OCI-LY1 (cell line): ENCODE measurements around the gene AKR7A2.

Experiments
- H2AFZ ChIP-seq: fragments of 200-600 bp; sonication (generic), shearing (Covaris generic); 2 replicates; pipeline ENCODE4 v1.6.0; 2014; ENCODE audit warnings: antibody characterized with exemption, mild to moderate bottlenecking, low read length
- H3F3A ChIP-seq: fragments of 200-600 bp; sonication (generic), shearing (Covaris generic); 2 replicates; pipeline ENCODE4 v1.6.0; 2014; ENCODE audit warnings: mild to moderate bottlenecking, antibody characterized with exemption, low read length, moderate library complexity; ENCODE audit not compliant: insufficient read depth
- H3K27ac ChIP-seq: fragments of 200-600 bp; sonication (generic); 2 replicates; pipeline ENCODE4 v1.5.1; 2014; ENCODE audit warnings: low read length, mixed run types, mild to moderate bottlenecking, low read depth; ENCODE audit not compliant: poor library complexity, severe bottlenecking
- H3K27me3 ChIP-seq: fragments of 200-600 bp; sonication (generic); 2 replicates; pipeline ENCODE4 v1.6.0; 2014; ENCODE audit warnings: antibody characterized with exemption, mild to moderate bottlenecking, low read length, moderate library complexity; ENCODE audit not compliant: insufficient read depth
- H3K36me3 ChIP-seq: fragments of 200-600 bp; sonication (generic); 2 replicates; pipeline ENCODE4 v1.6.1; 2014; ENCODE audit warnings: mild to moderate bottlenecking, antibody characterized with exemption, low read length, moderate library complexity, mixed read lengths; ENCODE audit not compliant: insufficient read depth
- H3K4me1 ChIP-seq: fragments of 200-600 bp; sonication (generic); 2 replicates; pipeline ENCODE4 v1.5.1; 2014; ENCODE audit warnings: mild to moderate bottlenecking, low read length, moderate library complexity; ENCODE audit not compliant: insufficient read depth, severe bottlenecking
- H3K4me2 ChIP-seq: fragments of 200-600 bp; sonication (generic), shearing (Covaris generic); 2 replicates; pipeline ENCODE4 v1.6.1; 2014; ENCODE audit warnings: low read length
- H3K4me3 ChIP-seq: fragments of 200-600 bp; sonication (generic); 2 replicates; pipeline ENCODE4 v1.5.1; 2014; ENCODE audit warnings: low read length, low read depth, mild to moderate bottlenecking, mixed read lengths; ENCODE audit not compliant: poor library complexity, severe bottlenecking
- H3K79me2 ChIP-seq: fragments of 200-600 bp; shearing (Covaris generic); 2 replicates; pipeline ENCODE4 v1.6.1; 2016; ENCODE audit warnings: mixed run types, low read length, mixed read lengths; ENCODE audit not compliant: insufficient read depth
- H3K9ac ChIP-seq: fragments of 200-600 bp; sonication (generic), shearing (Covaris generic); 2 replicates; pipeline ENCODE4 v1.6.1; 2014; ENCODE audit warnings: mild to moderate bottlenecking, low read length, mixed read lengths
- H3K9me2 ChIP-seq: fragments of 200-600 bp; sonication (generic), shearing (Covaris generic); 2 replicates; pipeline ENCODE4 v1.6.1; 2014; ENCODE audit warnings: low read depth, mild to moderate bottlenecking, low read length, mixed read lengths
- H3K9me3 ChIP-seq: fragments of 200-600 bp; shearing (Covaris generic); 2 replicates; pipeline ENCODE4 v1.6.1; 2014; ENCODE audit warnings: low read length, mixed read lengths
- H4K20me1 ChIP-seq: fragments of 200-600 bp; sonication (generic), shearing (Covaris generic); 2 replicates; pipeline ENCODE4 v1.6.0; 2016; ENCODE audit warnings: mild to moderate bottlenecking, low read length; ENCODE audit not compliant: insufficient read depth
- CTCF ChIP-seq: fragments of 200-600 bp; sonication (generic), shearing (Covaris generic); IDR thresholded peaks from 2 replicates; pipeline ENCODE4 v1.5.1; 2017; ENCODE audit warnings: mild to moderate bottlenecking, antibody characterized with exemption, low read length, moderate library complexity, mixed read lengths
- EZH2 ChIP-seq: fragments of 200-600 bp; sonication (generic), shearing (Covaris generic); IDR thresholded peaks from 2 replicates; pipeline ENCODE4 v1.8.0; 2017; ENCODE audit warnings: borderline replicate concordance, mixed run types, mild to moderate bottlenecking, antibody characterized with exemption, low read length, moderate library complexity, mixed read lengths

Gene AKR7A2

GRCh38 chr1:19325958-19326747, 14.2 kb upstream of the AKR7A2 start:
- Histone ChIP-seq H3K36me3 (peaks cover 8% of the 10 kb centered on the region), H3K79me2 (no peaks in the 10 kb centered on the region), H3K27ac (peak overlapping the region; percentile 38), H2AFZ (no peak overlapping the region), H4K20me1 (no peaks in the 10 kb centered on the region), H3K27me3 (no peaks in the 10 kb centered on the region), H3K9me2 (no peaks in the 10 kb centered on the region), H3K4me1 (peaks cover 13% of the 10 kb centered on the region), H3K4me2 (peak overlapping the region; percentile 37; the same call in 1 of the 2 replicates), H3K9me3 (no peaks in the 10 kb centered on the region), H3K4me3 (no peak overlapping the region), H3F3A (no peaks in the 10 kb centered on the region), H3K9ac (no peak overlapping the region)
- no peak for TF ChIP-seq CTCF
- TF ChIP-seq EZH2, result no peak

GRCh38 chr1:19325368-19325957, 13.5 kb upstream of the AKR7A2 start:
- peaks cover 13% of the 10 kb centered on the region for H3K4me1 ChIP-seq
- H3K4me2 ChIP-seq, result peak overlapping the region; percentile 37; the same call in 1 of the 2 replicates
- no peaks in the 10 kb centered on the region for H3F3A ChIP-seq
- no peak overlapping the region for H3K9ac ChIP-seq
- no peaks in the 10 kb centered on the region for H3K79me2 ChIP-seq
- peak overlapping the region; percentile 38 for H3K27ac ChIP-seq
- H3K9me3 ChIP-seq, result no peaks in the 10 kb centered on the region
- H3K4me3 ChIP-seq, result no peak overlapping the region
- H3K36me3 ChIP-seq, result peaks cover 8% of the 10 kb centered on the region
- H2AFZ ChIP-seq, result no peak overlapping the region
- no peaks in the 10 kb centered on the region for H3K9me2 ChIP-seq
- no peaks in the 10 kb centered on the region for H3K27me3 ChIP-seq
- no peaks in the 10 kb centered on the region for H4K20me1 ChIP-seq
- TF ChIP-seq CTCF (no peak), EZH2 (no peak)

- no peak overlapping the region for H3K4me3 ChIP-seq
- no peak overlapping the region for H3K9ac ChIP-seq
- H3K79me2 ChIP-seq, result no peaks in the 10 kb centered on the region
- H3F3A ChIP-seq, result no peaks in the 10 kb centered on the region
- H3K36me3 ChIP-seq, result peaks cover 8% of the 10 kb centered on the region
- H3K4me2 ChIP-seq, result no peak overlapping the region
- no peak overlapping the region for H3K27ac ChIP-seq
- H3K9me2 ChIP-seq, result no peaks in the 10 kb centered on the region
- no peak overlapping the region for H2AFZ ChIP-seq
- no peaks in the 10 kb centered on the region for H4K20me1 ChIP-seq
- no peaks in the 10 kb centered on the region for H3K9me3 ChIP-seq
- H3K4me1 ChIP-seq, result peaks cover 17% of the 10 kb centered on the region
- H3K27me3 ChIP-seq, result no peaks in the 10 kb centered on the region
- TF ChIP-seq EZH2, result no peak
- no peak for TF ChIP-seq CTCF
These were observed 12.7 kb upstream of the AKR7A2 start for GRCh38 chr1:19324665-19324990.
